Measurements from ENCODE around the gene PDS5B. TPM values are rescaled to one million over a fixed set of nuclear protein-coding genes. Genes with fewer than 3 reads are reported as not detected.

PDS5B gene
- total RNA-seq, 1 donor from 2014 or later, result 8.7 TPM

GRCh38 chr13:32616883-32617511, 30.7 kb downstream of the PDS5B start:
- no peaks in the 10 kb centered on the region for H3K36me3 ChIP-seq (ENCODE audit: control insufficient read depth, insufficient read depth, low read length)
- DNase-seq (ENCODE audit: low read depth), result no peak
- no peaks in the 10 kb centered on the region for H3K27me3 ChIP-seq (ENCODE audit: control insufficient read depth, insufficient read depth, low read length)
- H3K4me3 ChIP-seq (ENCODE audit: low read depth, low read length), result no peak overlapping the region
- TF ChIP-seq, protein P1, sequence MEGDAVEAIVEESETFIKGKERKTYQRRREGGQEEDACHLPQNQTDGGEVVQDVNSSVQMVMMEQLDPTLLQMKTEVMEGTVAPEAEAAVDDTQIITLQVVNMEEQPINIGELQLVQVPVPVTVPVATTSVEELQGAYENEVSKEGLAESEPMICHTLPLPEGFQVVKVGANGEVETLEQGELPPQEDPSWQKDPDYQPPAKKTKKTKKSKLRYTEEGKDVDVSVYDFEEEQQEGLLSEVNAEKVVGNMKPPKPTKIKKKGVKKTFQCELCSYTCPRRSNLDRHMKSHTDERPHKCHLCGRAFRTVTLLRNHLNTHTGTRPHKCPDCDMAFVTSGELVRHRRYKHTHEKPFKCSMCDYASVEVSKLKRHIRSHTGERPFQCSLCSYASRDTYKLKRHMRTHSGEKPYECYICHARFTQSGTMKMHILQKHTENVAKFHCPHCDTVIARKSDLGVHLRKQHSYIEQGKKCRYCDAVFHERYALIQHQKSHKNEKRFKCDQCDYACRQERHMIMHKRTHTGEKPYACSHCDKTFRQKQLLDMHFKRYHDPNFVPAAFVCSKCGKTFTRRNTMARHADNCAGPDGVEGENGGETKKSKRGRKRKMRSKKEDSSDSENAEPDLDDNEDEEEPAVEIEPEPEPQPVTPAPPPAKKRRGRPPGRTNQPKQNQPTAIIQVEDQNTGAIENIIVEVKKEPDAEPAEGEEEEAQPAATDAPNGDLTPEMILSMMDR (IDR thresholded peaks at IDR 0.05; ENCODE audit: insufficient read depth, low read length, severe bottlenecking), result no peak
- FAIRE-seq, result no peak

GRCh38 chr13:32622827-32623226, 36.6 kb downstream of the PDS5B start:
- H3K36me3 ChIP-seq (ENCODE audit: control insufficient read depth, insufficient read depth, low read length), result no peaks in the 10 kb centered on the region
- no peak for DNase-seq (ENCODE audit: low read depth)
- H3K4me3 ChIP-seq (ENCODE audit: low read depth, low read length), result no peak overlapping the region
- TF ChIP-seq, protein P1 (IDR thresholded peaks at IDR 0.05; ENCODE audit: insufficient read depth, low read length, severe bottlenecking), result no peak
- H3K27me3 ChIP-seq (ENCODE audit: control insufficient read depth, insufficient read depth, low read length), result no peaks in the 10 kb centered on the region
- no peak for FAIRE-seq

DNA sequence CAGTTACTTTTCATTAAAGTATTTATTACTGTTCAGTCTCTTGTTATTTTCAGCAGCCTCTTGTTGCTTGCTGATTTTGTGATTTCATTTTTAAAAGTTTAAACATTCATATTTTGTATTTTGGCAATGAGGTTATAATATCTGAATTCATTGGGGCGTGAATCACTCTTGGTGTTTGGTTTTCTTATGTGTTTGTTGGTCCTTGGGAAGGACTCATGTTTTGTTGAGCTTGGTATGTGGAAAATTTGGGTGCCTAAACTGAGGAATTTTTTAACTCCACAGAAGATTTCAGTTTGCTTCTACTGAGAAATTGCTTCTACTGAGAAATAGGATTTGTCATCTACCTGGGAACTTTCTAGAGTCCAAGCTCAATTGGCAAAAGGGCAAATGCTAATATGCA, 38.2 kb downstream of the PDS5B start:
- TF ChIP-seq, protein P1 (IDR thresholded peaks at IDR 0.05; ENCODE audit: insufficient read depth, low read length, severe bottlenecking), result no peak
- FAIRE-seq (no peak), DNase-seq (ENCODE audit: low read depth) (no peak)
- Histone ChIP-seq H3K27me3 (ENCODE audit: control insufficient read depth, insufficient read depth, low read length) (no peaks in the 10 kb centered on the region), H3K36me3 (ENCODE audit: control insufficient read depth, insufficient read depth, low read length) (no peaks in the 10 kb centered on the region), H3K4me3 (ENCODE audit: low read depth, low read length) (no peak overlapping the region)

GRCh38 chr13:32627793-32628192, 41.5 kb downstream of the PDS5B start:
- no peak overlapping the region for H3K4me3 ChIP-seq (ENCODE audit: low read depth, low read length)
- no peak for DNase-seq (ENCODE audit: low read depth)
- H3K36me3 ChIP-seq (ENCODE audit: control insufficient read depth, insufficient read depth, low read length), result no peaks in the 10 kb centered on the region
- FAIRE-seq, result no peak
- TF ChIP-seq, protein P1 (IDR thresholded peaks at IDR 0.05; ENCODE audit: insufficient read depth, low read length, severe bottlenecking), result no peak
- no peaks in the 10 kb centered on the region for H3K27me3 ChIP-seq (ENCODE audit: control insufficient read depth, insufficient read depth, low read length)

DNA sequence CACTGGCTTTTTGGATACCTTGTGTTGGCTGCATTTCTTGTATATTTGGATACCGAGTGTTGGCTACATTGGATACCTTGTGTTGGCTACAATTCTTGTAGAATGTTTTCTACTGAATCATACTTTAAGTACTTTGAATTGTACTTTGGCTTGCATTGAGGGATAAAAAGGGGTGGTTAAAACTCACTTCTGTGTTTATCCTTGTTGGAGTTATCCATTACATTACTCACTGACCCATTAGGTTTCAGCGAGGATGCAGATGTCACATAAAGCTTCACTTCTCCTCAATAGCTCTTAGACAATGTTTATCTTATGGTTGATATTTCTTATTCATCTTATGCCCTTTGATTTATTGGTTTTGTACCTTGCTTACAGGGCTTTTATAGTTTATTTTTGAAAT, 43.1 kb downstream of the PDS5B start:
- DNase-seq (ENCODE audit: low read depth), result no peak
- no peak for FAIRE-seq
- no peak overlapping the region for H3K4me3 ChIP-seq (ENCODE audit: low read depth, low read length)
- no peaks in the 10 kb centered on the region for H3K27me3 ChIP-seq (ENCODE audit: control insufficient read depth, insufficient read depth, low read length)
- H3K36me3 ChIP-seq (ENCODE audit: control insufficient read depth, insufficient read depth, low read length), result no peaks in the 10 kb centered on the region
- TF ChIP-seq, protein P1 (IDR thresholded peaks at IDR 0.05; ENCODE audit: insufficient read depth, low read length, severe bottlenecking), result no peak

DNA sequence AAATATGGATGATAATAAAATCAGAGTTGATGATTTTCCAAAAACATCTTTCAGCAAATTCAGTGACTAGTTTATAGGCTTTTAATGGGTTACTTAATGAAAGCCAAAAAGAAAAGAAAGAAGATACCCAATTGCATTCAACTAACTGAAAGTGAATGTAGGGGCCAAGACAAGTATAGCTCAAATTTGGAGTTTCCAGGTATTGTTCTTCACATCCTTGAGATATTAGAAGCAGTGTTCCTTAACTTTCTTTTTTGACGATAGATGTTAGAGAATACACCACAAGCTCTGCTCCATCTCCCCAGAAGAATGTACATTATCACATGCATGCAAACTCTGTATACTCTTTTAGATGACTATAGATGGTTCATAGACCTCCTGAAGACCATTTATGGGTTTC, 43.6 kb downstream of the PDS5B start:
- Histone ChIP-seq H3K36me3 (ENCODE audit: control insufficient read depth, insufficient read depth, low read length) (no peaks in the 10 kb centered on the region), H3K4me3 (ENCODE audit: low read depth, low read length) (no peak overlapping the region), H3K27me3 (ENCODE audit: control insufficient read depth, insufficient read depth, low read length) (no peaks in the 10 kb centered on the region)
- DNase-seq (ENCODE audit: low read depth) (no peak), FAIRE-seq (no peak)
- TF ChIP-seq, protein P1 (IDR thresholded peaks at IDR 0.05; ENCODE audit: insufficient read depth, low read length, severe bottlenecking), result no peak

All from bronchial epithelial cell (primary cell).